H54 (cell line): ENCODE results near the gene TRMT10C.
"Not testable (repeated sequence)": the region's sequence is repeated elsewhere in the genome, so short reads cannot be mapped to it uniquely, and the experiment has no call there.

ENCODE experiments used
- DNase-seq: peaks from one replicate; pipeline ENCODE4 v3.0.0; 2011; ENCODE audit warnings: low spot score, mixed read lengths; ENCODE audit not compliant: insufficient read length
- FAIRE-seq: peaks from 3 replicates; lab custom pipeline; 2011; peaks lifted over from hg19 to GRCh38; lab: Jason Lieb, UNC
- POLR2A ChIP-seq: IDR thresholded peaks from 2 replicates; pipeline ENCODE4 v1.6.1; 2011; ENCODE audit warnings: low read depth, mild to moderate bottlenecking, low read length

TRMT10C gene

DNA sequence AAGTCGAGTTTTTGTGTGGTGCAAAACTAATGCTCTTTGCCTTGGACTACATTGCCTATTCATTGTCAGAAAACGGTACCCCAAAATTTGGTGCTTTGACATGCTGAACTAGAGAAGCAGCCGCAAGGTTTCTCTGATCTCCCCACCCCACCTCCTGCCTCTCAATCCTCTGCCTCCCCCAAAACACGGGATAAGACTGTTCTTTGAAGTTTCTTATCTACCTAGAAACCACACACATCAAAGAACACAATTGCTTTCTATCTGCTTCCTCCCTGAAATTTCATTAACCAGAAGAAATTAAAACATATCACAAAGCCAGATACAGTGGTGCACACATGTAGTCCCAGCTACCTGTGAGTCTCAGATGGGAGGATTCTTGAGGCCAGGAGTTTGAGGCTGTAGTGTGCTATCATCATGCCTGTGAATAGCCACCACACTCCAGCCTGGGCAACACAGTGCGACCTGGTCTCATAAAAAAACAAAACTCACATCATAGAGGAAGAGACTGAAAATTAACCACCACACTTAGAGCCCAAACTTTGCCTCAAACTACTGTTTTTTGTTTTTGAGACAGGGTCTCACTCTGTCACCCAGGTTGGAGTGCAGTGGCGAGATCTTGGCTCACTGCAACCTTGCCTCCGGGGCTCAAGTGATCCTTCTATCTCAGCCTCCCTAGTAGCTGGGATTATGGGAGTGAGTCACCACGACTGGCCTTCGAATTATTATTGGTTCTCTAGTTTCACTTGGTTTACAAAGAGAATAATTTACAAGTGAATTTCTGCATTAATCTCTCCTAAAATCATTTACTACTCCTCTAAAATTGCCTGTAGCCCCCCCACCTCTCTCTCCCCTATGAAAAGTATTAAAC is 9.6 kb downstream of the TRMT10C start:
- DNase-seq (no peak), FAIRE-seq (no peak)
- no peak for TF ChIP-seq POLR2A

DNA sequence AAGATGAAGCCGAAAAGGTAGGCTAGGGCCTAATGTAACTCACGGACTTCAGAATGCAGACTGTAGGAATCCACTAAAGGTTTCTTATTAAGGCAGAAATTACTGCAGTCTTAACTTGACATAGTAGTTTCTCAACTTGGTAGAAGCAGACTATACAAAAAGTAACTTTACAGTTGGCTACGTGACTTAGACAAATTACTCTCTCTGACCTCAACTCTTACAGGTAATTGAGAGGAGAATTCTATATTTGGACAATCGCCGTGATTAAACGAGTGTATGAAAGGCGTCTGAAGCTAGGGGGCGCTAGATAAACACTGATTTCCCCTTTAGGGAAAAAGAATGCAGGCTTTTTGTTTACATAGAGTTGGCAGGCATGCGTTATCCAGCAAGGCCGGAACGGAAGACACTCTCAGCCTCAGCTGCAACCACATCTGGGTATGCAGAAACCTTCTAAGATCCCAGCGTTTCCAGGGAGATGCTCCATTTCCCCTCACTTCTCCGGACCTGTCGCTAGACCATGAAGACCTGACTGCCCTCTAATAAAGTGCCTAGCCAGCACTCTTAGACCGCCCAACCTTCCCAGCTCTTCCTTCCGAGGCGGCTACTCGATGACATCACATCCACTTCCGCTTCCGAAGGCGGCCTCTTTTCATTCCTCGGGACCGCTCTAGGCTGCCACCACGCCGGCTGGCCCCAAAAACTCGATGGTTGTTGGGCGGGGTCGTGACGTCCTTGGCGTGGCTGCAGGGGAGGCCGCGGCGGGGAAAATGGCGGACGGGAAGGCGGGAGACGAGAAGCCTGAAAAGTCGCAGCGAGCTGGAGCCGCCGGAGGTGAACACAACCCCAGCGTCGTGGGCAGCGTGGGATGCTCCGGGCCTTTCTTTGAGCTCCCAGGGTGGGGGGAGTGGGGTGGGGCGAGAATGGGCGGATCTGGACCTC is 12.1 kb downstream of the TRMT10C start, which contains the start of gene PCNP:
Gene PCNP, plus strand, starts transcription at position 732 of the 939 bp plus-strand sequence. Its CDS starts 36 bp downstream, at position 768.
- DNase-seq (peak; percentile 76), FAIRE-seq (peak; percentile 89)
- peak; percentile 67 for TF ChIP-seq POLR2A

DNA sequence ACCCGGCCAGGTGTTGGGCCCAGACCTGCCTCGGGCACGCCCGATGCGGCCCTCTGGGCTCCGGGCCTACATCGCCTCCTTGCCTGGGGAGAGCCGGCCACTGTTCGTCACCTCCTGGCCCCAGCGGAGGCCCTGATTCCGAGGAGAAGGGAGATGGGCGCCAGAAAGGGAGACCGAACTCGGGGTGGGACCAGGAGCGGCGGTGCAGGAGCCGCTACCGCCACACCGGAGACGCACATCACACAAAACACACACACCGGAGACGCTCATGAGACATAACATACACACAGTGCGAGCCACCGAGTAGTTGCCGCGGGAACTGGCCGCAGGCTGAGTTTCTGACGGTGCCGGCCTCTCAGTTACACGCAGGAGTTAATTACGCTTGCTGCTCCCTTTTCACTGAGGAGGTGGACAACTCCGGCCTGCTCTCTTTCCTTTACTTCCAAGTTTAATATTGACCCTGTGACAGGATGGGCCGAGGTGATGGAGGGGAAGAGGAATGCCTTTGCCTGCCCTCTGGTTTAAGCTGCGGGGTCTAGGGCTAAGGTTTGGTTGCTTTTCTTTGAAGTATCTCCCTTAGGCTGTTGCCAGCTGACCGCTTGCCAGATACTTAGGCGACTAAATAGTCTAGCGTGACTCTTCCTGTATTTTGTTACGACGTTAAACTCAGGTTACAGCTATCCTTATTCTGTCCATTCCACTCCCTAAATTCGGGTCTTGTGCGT is 12.9 kb downstream of the TRMT10C start:
- FAIRE-seq (peak; percentile 69), DNase-seq (peak; percentile 32)
- TF ChIP-seq POLR2A: no peak

DNA sequence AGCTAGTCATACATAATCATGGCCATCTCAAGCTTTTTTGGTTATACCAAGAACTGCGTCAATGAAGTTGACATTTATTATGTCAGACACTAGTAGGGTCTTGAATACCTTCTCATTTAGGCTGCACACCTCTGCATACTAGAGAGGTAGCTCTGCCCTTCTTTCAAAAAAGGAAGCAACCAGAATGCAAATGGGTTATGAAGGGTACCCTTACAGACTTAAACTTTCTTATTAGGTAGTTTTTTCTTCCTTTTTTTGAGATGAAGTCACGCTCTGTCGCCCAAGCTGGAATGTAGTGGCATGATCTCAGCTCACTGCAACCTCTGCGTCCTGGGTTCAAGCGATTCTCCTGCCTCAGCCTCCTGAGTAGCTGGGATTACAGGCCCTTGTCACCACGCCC is 15.6 kb downstream of the TRMT10C start:
- DNase-seq: no peak
- FAIRE-seq: no peak
- TF ChIP-seq POLR2A: no peak

DNA sequence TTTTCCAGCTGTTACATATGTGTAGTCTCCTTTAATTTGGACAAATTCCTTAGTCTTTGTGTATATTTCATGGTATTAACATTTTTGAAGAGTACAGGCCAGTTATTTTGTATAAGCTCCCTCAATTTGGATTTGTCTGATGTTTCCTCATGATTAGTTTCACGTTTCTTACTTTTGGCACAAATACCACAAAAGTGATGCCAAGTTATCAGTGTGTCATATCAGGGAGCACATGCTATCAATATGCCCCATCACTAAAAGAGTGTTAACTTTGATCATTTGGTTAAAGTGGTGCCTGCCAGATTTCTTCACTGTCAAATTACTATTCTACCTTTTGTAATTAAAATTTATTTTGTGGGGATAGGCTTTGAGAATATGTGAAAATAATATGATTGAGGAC is 26.9 kb downstream of the TRMT10C start:
- DNase-seq: no peak
- TF ChIP-seq POLR2A: no peak
- FAIRE-seq: peak; percentile 15

DNA sequence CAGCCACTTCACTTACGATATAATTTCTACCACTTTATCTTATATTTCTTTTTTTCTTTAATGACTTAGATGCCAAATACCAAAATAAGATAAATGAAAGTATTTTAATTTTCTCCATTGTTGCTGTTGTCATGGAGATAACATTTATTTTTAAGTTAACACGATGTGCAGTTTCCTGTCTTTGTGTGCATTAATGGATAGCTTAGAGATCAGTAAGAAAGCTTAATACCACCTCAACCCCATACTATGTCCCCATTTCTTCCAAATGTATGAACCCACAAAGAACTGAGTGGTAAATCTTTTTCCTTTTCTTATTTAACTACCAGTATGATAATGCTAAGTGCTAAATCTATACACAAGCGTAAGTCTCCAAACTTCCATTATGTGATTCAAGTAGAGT is 29.4 kb downstream of the TRMT10C start:
- no peak for TF ChIP-seq POLR2A
- FAIRE-seq: no peak
- DNase-seq: no peak

DNA sequence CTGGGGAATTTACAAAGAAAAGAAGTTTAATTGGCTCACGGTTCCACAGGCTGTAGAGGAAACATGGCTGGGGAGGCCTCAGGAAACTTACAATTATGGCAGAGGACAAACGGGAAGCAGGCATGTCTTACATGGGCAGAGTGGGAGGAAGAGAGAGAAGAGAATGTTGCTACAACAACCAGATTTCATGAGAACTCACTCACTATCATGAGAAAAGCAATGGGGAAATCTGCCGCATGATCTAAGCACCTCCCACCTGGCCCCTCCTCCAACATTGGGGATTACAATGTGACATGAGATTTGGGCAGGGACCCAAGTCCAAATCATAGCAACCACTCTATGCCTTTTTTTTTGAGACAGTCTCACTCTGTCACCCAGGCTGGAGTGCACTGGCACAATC is 41.1 kb downstream of the TRMT10C start:
- DNase-seq: no peak
- no peak for TF ChIP-seq POLR2A
- no peak for FAIRE-seq

DNA sequence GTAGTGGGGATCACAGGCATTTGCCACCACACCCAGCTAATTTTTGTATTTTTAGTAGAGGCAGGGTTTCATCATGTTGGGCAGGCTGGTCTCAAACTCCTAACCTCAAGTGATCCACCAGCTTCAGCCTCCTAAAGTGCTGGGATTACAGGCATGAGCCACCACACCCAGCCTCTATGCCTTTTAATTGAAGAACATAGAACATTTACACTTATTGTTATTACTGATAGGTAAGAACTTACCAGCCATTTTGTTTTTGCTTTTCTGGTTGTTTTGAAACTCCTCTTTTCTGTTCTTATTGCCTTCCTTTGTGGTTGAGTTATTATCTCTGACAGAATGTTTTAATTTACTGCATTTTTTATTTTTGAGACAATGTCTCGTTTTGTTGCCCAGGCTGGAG is 41.5 kb downstream of the TRMT10C start:
- DNase-seq (no peak), FAIRE-seq (no peak)
- no peak for TF ChIP-seq POLR2A

DNA sequence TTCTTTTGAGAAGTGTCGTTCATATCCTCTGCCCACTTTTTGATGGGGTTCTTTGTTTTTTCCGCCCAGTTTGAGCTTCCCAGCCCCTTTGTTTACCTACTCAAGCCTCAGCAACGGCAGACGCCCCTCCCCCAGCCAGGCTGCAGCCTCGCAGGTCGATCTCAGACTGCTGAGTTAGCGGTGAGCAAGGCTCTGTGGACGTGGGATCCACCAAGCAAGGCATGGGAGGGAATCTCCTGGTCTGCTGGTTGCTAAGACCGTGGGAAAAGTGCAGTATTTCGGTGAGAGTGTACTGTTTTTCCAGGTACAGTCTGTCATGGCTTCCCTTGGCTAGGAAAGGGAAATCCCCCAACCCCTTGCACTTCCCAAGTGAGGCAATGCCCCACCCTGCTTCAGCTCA is 43.7 kb downstream of the TRMT10C start:
- not testable (repeated sequence) for FAIRE-seq, DNase-seq

DNA sequence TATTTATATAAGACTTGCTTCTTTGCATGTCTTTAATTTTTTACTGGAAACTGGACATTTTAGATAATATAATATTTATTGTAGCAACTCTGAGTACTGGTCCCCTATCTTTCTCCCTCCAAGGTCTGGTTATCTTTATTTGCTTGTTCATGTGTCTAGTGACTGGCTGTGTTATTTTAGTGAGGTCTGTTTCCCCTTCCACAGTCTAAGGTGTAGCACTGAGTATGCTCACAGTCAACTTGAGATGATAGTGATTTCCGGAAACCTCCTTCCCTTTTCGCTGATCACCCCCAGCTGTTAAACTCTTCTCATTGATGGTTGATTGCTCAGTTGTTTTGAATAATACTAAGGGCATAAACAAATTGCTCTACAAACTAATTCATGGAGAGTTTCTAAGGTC is 49.4 kb downstream of the TRMT10C start:
- FAIRE-seq: no peak
- no peak for TF ChIP-seq POLR2A
- no peak for DNase-seq

DNA sequence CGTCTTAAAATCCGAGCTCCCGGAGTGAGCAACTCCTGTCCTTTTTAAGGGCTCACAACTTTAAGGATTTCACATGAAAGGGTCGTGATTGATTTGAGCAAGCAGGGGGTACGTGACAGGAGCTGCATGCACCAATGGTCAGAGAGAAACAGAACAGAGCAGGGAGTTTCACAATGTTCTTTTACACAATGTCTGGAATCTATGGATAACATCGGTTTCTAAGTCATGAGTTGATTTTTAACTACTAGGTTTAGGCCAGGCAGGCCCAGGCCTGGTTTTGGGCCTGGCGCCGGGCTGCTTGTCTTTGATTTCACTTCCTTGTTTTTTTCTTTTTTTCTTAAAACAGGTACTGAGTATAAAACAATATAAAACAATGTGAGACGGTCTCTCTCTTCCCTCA is 51.3 kb downstream of the TRMT10C start:
- FAIRE-seq, DNase-seq: not testable (repeated sequence)

DNA sequence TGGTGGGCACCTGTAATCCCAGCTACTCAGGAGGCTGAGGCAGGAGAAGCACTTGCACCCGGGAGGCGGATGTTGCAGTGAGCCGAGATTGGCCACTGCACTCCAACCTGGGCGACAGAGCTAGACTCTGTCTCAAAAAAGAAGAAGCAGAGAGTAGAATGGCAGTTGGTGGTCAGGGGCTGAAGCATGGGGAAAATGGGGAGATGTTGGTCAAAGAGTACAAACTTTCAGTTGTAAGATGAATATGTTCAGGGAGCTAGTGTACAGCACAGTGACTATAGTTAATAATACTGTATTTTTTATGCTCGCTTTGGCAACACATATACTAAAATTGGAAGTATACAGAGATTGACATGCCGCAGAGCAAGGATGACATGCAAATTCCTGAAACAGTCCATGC is 53.9 kb downstream of the TRMT10C start:
- FAIRE-seq (no peak), DNase-seq (no peak)
- no peak for TF ChIP-seq POLR2A
